NCI-H446 (cell line): ENCODE results near the gene MID2.
"Not testable (repeated sequence)": the region's sequence is repeated elsewhere in the genome, so short reads cannot be mapped to it uniquely, and the experiment has no call there.

Experiments
- DNase-seq, 2 experiments: peaks; one replicate each; lab custom pipeline; 2025; lab: John Stamatoyannopoulos, UW

MID2 gene

GRCh38 chrX:107940095-107940494 lies 114.4 kb downstream of the MID2 start:
- DNase-seq = no peak

- DNase-seq = not testable (repeated sequence)
Observed at GRCh38 chrX:107955337-107955736, 129.7 kb downstream of the MID2 start.

- DNase-seq = no peak
Observed at GRCh38 chrX:107968623-107969022, 143.0 kb downstream of the MID2 start.

- no peak for DNase-seq
Observed at GRCh38 chrX:107970073-107970472, 144.4 kb downstream of the MID2 start.

- no peak for DNase-seq
Observed at GRCh38 chrX:107971636-107972035, 146.0 kb downstream of the MID2 start.
